ENCODE measurements around the gene PSMC3IP. TPM values are rescaled to one million over a fixed set of nuclear protein-coding genes. Genes with fewer than 3 reads are reported as not detected.

PSMC3IP gene
- polyA plus RNA-seq, 1 experiment, result 3.4 TPM

- TF ChIP-seq, protein P1, sequence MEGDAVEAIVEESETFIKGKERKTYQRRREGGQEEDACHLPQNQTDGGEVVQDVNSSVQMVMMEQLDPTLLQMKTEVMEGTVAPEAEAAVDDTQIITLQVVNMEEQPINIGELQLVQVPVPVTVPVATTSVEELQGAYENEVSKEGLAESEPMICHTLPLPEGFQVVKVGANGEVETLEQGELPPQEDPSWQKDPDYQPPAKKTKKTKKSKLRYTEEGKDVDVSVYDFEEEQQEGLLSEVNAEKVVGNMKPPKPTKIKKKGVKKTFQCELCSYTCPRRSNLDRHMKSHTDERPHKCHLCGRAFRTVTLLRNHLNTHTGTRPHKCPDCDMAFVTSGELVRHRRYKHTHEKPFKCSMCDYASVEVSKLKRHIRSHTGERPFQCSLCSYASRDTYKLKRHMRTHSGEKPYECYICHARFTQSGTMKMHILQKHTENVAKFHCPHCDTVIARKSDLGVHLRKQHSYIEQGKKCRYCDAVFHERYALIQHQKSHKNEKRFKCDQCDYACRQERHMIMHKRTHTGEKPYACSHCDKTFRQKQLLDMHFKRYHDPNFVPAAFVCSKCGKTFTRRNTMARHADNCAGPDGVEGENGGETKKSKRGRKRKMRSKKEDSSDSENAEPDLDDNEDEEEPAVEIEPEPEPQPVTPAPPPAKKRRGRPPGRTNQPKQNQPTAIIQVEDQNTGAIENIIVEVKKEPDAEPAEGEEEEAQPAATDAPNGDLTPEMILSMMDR (IDR thresholded peaks at IDR 0.05; ENCODE audit: insufficient read depth, low read depth, low read length), result no peak
- CTCF ChIA-PET, result interaction anchor here (0.8 to 2.1 kb wide), 9 partner anchors 8 to 223 kb away, joined by 3 to 11 read pairs (median 3); no protein-coding TSS in a partner anchor
- no peaks in the 10 kb centered on the region for H3K27me3 ChIP-seq (ENCODE audit: control insufficient read depth, insufficient read depth, low read length)
- H3K36me3 ChIP-seq (ENCODE audit: control insufficient read depth, insufficient read depth, low read length), result peaks cover 7% of the 10 kb centered on the region
- DNase-seq (ENCODE audit: low read depth), result no peak
- H3K4me3 ChIP-seq (ENCODE audit: low read depth, low read length), result peak overlapping the region; percentile 48
- POLR2A ChIA-PET, result interaction anchor here (0.6 to 1.2 kb wide), 2 partner anchors 164 to 211 kb away, joined by 3 to 4 read pairs; no protein-coding TSS in a partner anchor
These were observed 42.1 kb downstream of the PSMC3IP start for GRCh38 chr17:42535155-42536047.

DNA sequence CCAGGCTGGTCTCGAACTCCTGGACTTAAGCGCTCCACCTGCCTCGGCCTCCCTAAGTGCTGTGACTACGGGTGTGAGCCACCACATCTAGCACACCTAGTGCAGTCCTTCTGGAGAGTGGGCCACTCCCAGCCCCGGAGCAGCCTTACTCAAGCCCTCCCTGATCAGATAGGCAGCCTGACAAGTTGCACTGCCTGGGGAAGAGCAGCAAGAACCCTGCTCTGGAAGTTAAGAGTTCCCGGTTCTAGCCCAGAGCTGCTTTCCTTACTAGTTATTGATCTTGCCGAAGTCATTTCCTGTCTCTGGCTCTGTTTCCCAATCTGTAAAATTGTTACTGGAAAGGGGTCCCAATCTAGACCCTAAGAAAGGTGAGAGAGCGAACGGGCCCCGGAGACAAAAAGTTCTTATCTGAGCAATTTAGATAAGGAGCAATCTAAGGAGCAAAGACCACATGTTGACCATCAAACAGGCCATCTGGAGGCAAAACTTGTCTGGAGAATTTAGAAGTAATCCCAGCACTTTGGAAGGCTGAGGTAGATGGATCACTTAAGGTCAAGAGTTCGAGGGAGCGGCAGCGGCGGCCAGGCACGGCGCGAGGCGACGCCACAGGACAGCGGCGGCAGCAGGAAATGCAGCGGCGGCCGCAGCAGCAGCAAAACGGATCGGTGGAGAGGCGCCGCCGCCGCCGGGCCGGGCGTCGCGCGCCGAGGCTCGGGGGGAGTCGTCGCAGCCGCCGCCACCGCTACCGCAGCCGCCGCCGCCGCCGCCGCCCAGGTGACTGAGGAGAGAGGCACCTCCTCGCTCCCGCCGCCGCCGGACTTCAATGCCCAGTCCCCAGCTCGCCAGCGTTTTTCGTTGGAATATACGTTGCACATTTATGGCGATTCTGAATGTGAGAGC lies 45.8 kb downstream of the PSMC3IP start:
- no peak for DNase-seq (ENCODE audit: low read depth)
- ChIA-PET POLR2A (no interaction called here), CTCF (interaction anchor here (0.6 to 2.0 kb wide), 6 partner anchors 9 to 118 kb away, joined by 3 to 6 read pairs (median 3); no protein-coding TSS in a partner anchor)
- Histone ChIP-seq H3K4me3 (ENCODE audit: low read depth, low read length) (peak overlapping the region; percentile 44), H3K36me3 (ENCODE audit: control insufficient read depth, insufficient read depth, low read length) (no peaks in the 10 kb centered on the region), H3K27me3 (ENCODE audit: control insufficient read depth, insufficient read depth, low read length) (no peaks in the 10 kb centered on the region)
- TF ChIP-seq, protein P1 (IDR thresholded peaks at IDR 0.05; ENCODE audit: insufficient read depth, low read depth, low read length), result peak; percentile 51

DNA sequence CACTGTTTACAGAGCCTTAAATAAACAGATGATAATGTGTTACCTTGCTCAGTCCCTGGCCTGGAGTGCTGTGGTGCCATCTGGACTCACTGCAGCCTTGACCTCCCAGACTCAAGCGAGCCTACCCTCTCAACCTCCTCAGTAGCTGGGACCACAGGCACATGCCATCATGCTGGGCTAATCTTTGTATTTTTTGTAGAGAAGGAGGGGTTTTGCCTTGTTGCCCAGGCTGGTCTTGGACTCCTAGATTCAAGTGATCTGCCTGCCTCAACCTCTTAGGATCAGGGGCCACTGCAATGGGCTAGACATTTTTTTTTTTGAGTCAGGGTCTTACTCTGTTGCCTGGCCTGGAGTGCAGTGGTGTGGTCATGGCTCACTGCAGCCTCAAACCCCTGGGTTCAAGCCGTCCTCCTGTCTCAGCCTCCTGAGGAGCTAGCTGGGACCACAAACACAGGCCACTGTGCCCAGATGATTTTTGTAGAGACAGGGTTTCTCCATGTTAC lies 46.5 kb downstream of the PSMC3IP start:
- POLR2A ChIA-PET, result no interaction called here
- TF ChIP-seq, protein P1 (IDR thresholded peaks at IDR 0.05; ENCODE audit: insufficient read depth, low read depth, low read length), result no peak
- Histone ChIP-seq H3K4me3 (ENCODE audit: low read depth, low read length) (no peak overlapping the region), H3K36me3 (ENCODE audit: control insufficient read depth, insufficient read depth, low read length) (no peaks in the 10 kb centered on the region), H3K27me3 (ENCODE audit: control insufficient read depth, insufficient read depth, low read length) (no peaks in the 10 kb centered on the region)
- CTCF ChIA-PET, result interaction anchor here (0.6 to 2.0 kb wide), 7 partner anchors 10 to 243 kb away, joined by 3 to 8 read pairs (median 3); no protein-coding TSS in a partner anchor
- no peak for DNase-seq (ENCODE audit: low read depth)

- ChIA-PET POLR2A (no interaction called here), CTCF (interaction anchor here (1.0 to 4.2 kb wide), 3 partner anchors 11 to 217 kb away, joined by 3 to 24 read pairs (median 8); no protein-coding TSS in a partner anchor)
- TF ChIP-seq, protein P1 (IDR thresholded peaks at IDR 0.05; ENCODE audit: insufficient read depth, low read depth, low read length), result no peak
- DNase-seq (ENCODE audit: low read depth), result no peak
- H3K27me3 ChIP-seq (ENCODE audit: control insufficient read depth, insufficient read depth, low read length), result no peaks in the 10 kb centered on the region
- H3K36me3 ChIP-seq (ENCODE audit: control insufficient read depth, insufficient read depth, low read length), result no peaks in the 10 kb centered on the region
- no peak overlapping the region for H3K4me3 ChIP-seq (ENCODE audit: low read depth, low read length)
These were observed 48.5 kb downstream of the PSMC3IP start for GRCh38 chr17:42529061-42529460.

All from BJ (cell line).